ENCODE results near the gene VENTX. TPM values are rescaled to one million over a fixed set of nuclear protein-coding genes. Genes with fewer than 3 reads are reported as not detected.

VENTX gene
- total RNA-seq, 1 donor from 2014 or later: 0.13 TPM

DNA sequence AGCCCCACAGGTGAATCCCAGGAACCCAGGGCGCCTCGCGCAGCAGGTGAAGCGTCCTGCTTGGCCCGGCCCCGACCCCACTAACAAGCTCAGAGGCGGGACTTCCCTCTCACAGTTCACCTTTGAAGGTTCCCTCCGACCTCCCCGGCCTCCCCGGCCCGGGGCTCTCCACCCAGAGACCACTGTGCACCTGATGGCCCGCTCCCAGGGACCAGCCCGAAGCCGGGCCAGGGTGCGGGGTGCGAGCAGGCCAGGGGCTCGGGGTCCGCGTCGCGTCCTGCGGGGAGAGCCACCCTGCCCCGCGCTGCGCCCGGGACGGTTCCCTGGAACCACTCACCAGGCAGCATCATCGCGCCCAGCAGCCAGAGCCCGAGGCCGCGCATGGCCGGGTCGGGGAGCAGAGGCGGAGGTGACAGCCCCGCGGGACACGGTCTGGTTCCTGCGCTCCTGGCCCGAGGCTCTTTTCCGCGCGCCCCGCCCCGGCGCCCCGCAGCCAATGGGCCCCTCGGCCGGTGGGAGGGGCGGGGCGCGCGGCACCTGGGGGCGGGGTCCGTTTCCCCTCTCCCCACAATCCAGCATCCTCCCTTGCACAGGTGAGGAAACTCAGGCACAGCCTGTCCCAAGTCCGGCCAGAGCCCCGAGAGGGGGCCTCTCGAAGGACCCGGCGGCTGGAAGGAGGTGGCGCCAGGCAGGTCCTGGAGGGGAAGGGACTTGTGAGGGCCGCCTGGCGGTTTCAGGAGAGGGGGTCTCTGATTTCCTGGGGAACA lies 39.0 kb downstream of the VENTX start, which contains the start of gene ADAM8:
ADAM8 (minus strand) TSS at position 434 of the 767 bp plus-strand sequence; CDS start at position 383, 51 bp downstream.
- POLR2A ChIA-PET: interaction anchor here (2.0 to 4.8 kb wide), 5 partner anchors 8 to 133 kb away, joined by 5 to 85 read pairs (median 13); no protein-coding TSS in a partner anchor
- intact Hi-C loops (cut with micrococcal nuclease): loop anchor here (5.0 kb wide), 1 partner anchor 704 kb away; no protein-coding TSS in a partner anchor

DNA sequence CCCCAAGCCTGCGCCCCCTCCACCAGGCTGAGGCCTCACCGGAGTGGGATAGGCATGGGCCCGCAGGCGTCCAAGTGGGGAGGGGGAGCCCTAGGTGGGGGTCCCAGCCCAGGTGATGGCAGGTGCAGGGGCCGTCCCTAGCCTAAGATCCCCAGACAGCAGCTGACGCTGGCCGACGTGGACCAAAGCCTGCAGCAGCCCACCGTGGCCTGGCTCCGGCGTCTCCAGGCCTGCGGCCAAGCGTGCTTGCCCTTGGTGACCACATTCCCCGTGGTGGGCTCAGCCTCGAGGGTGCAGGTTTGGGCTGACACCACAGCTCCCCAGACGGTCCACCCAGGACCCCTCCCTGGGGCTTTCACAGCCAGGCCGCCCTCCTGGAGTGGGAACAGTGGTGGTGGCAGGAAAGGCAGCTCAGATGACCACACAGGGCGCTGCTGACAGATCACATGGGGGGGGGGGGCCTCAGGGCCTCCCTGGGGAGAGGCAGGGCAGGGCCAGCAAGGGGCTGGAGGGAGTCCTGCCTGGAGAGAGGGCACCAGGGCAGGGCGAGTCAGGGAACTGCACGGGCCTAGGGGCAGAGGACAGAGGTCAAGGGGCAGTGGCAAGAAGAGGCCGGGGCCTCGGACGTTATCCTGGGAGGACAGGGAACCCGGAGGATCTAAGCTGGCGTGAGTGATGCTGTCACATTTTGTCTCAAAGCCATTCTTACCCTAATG lies 39.8 kb downstream of the VENTX start:
- Mint-ChIP-seq H3K36me3 (ENCODE audit: low read depth) (peaks cover 25% of the 10 kb centered on the region), H3K9me3 (no peaks in the 10 kb centered on the region), H3K4me1 (peaks cover 38% of the 10 kb centered on the region), H3K27ac (peak overlapping the region; percentile 80), H3K27me3 (no peaks in the 10 kb centered on the region), H3K4me3 (peak overlapping the region; percentile 76)
- no peak for ATAC-seq (ENCODE audit: low read depth)
- TF ChIP-seq, protein P1, sequence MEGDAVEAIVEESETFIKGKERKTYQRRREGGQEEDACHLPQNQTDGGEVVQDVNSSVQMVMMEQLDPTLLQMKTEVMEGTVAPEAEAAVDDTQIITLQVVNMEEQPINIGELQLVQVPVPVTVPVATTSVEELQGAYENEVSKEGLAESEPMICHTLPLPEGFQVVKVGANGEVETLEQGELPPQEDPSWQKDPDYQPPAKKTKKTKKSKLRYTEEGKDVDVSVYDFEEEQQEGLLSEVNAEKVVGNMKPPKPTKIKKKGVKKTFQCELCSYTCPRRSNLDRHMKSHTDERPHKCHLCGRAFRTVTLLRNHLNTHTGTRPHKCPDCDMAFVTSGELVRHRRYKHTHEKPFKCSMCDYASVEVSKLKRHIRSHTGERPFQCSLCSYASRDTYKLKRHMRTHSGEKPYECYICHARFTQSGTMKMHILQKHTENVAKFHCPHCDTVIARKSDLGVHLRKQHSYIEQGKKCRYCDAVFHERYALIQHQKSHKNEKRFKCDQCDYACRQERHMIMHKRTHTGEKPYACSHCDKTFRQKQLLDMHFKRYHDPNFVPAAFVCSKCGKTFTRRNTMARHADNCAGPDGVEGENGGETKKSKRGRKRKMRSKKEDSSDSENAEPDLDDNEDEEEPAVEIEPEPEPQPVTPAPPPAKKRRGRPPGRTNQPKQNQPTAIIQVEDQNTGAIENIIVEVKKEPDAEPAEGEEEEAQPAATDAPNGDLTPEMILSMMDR (IDR thresholded peaks at IDR 0.05): no peak
- ChIA-PET POLR2A (interaction anchor here (0.5 to 3.0 kb wide), 3 partner anchors 30 to 114 kb away, joined by 3 to 13 read pairs (median 4); partner anchors contain the start of gene FUOM), CTCF (interaction anchor here (1.4 to 5.0 kb wide), 2 partner anchors 19 to 30 kb away, joined by 6 to 26 read pairs; no protein-coding TSS in a partner anchor)
- no peak for DNase-seq
- intact Hi-C loops (cut with micrococcal nuclease): loop anchor here (5.0 kb wide), 1 partner anchor 705 kb away; no protein-coding TSS in a partner anchor

More for the DNA sequence above, 39.0 kb downstream of the VENTX start, which contains the start of gene ADAM8:
- Mint-ChIP-seq H3K4me1 (peaks cover 40% of the 10 kb centered on the region), H3K27me3 (no peaks in the 10 kb centered on the region), H3K27ac (peak within 1 kb of the TSS; percentile 93), H3K4me3 (peak within 1 kb of the TSS; percentile 88), H3K36me3 (ENCODE audit: low read depth) (peaks cover 24% of the 10 kb centered on the region), H3K9me3 (no peaks in the 10 kb centered on the region)
- peak; percentile 53 for ATAC-seq (ENCODE audit: low read depth)
- CTCF ChIA-PET: interaction anchor here (0.8 to 5.0 kb wide), 4 partner anchors 14 to 31 kb away, joined by 3 to 26 read pairs (median 4); no protein-coding TSS in a partner anchor
- TF ChIP-seq, protein P1 (IDR thresholded peaks at IDR 0.05): no peak
- peak; percentile 68 for DNase-seq

DNA sequence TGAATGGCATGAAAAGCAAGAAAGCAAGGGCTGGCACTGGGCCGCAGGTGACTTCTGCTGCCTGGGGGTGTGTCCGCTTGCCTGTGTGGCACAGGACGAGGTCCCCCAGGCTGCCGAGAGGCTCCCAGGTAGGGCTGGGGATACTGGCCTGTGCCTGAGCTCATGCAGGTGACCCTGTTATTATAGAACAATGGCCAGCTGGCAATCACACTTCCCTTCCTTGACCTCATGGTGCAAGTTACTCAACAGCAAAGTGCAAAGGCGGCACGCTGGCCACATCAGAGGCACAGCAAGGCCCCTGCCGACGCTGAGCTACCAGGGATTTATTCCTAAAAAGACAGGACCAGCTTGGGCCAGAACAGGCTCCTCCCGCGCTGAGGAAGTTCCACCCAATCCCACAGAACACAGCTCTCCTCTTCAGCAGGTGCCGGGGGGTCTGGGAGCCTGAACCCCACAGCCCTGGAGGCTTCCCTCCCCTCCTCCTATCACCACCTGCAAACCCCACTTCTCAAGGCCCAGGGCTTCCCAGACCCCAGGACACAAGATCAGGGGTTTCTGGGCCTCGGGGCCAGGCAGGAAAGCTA lies 40.4 kb downstream of the VENTX start:
- TF ChIP-seq, protein P1 (IDR thresholded peaks at IDR 0.05): no peak
- Mint-ChIP-seq H3K4me3 (peak overlapping the region; percentile 76), H3K9me3 (no peaks in the 10 kb centered on the region), H3K4me1 (peaks cover 38% of the 10 kb centered on the region), H3K27ac (peak overlapping the region; percentile 80), H3K27me3 (no peaks in the 10 kb centered on the region), H3K36me3 (ENCODE audit: low read depth) (peaks cover 31% of the 10 kb centered on the region)
- no peak for ATAC-seq (ENCODE audit: low read depth)
- CTCF ChIA-PET: interaction anchor here (1.3 to 5.0 kb wide), 3 partner anchors 20 to 134 kb away, joined by 4 to 26 read pairs (median 6); no protein-coding TSS in a partner anchor
- intact Hi-C loops (cut with micrococcal nuclease): loop anchor here (5.0 kb wide), 1 partner anchor 706 kb away; no protein-coding TSS in a partner anchor
- POLR2A ChIA-PET: interaction anchor here (0.7 to 1.2 kb wide), 3 partner anchors 15 to 113 kb away, joined by 3 to 5 read pairs (median 3); no protein-coding TSS in a partner anchor
- DNase-seq: no peak

DNA sequence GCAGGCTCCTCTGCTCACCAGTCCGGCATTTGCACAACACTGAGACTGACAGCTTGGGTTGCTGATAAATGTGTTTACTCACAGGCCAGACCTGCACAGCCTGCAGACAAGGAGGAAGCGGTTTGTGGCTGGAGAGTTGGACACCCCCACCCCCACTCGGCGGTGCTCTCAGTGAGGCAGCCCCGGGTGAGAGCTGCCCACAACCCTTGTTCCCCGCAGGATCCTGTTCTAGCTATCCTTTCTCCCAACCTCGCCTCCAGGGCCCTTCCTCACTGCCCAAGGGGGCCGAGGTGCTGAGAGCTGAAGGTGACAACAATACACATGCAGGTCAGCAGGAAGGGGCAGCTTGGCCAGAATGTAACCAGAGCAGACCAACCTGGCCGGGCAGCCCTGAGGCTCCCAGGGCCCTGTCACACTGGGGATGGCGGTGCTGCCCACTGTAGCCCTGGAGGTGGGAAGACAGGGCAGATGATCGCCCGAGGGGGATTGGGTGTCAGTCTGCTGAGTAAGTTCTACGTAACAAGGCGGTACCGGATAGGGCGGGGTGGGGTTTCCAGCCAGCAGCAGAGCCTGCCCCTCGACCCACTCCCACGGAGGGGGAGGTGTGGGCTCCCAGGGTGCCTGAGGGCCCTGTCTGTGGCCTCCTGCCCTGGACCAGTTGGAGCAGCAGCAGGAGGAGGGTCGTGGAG lies 41.1 kb downstream of the VENTX start:
- ChIA-PET POLR2A (interaction anchor here (0.7 to 1.4 kb wide), 3 partner anchors 14 to 29 kb away, joined by 3 to 5 read pairs (median 3); no protein-coding TSS in a partner anchor), CTCF (interaction anchor here (1.3 to 5.0 kb wide), 3 partner anchors 21 to 135 kb away, joined by 4 to 26 read pairs (median 6); no protein-coding TSS in a partner anchor)
- ATAC-seq (ENCODE audit: low read depth) (peak; percentile 10), DNase-seq (peak; percentile 44)
- TF ChIP-seq, protein P1 (IDR thresholded peaks at IDR 0.05): no peak
- Mint-ChIP-seq H3K36me3 (ENCODE audit: low read depth) (peaks cover 38% of the 10 kb centered on the region), H3K27me3 (no peaks in the 10 kb centered on the region), H3K4me1 (peaks cover 38% of the 10 kb centered on the region), H3K4me3 (peak overlapping the region; percentile 76), H3K27ac (peak overlapping the region; percentile 80), H3K9me3 (no peaks in the 10 kb centered on the region)
- intact Hi-C loops (cut with micrococcal nuclease): loop anchor here (5.0 kb wide), 1 partner anchor 706 kb away; no protein-coding TSS in a partner anchor

Measured in activated B cell treated with CpG ODN at 0.5 μM for 24 hours (primary cell).